ENCODE data around the gene SKA2.

GRCh38 chr17:59107306-59107670 is 47.7 kb downstream of the SKA2 start:
- no peak for TF ChIP-seq POLR2A (IDR thresholded peaks at IDR 0.05; ENCODE audit: control extremely low read depth in 1 of 2, low read depth in 2 of 2, low read length in 2 of 2)
- TF ChIP-seq CTCF (IDR thresholded peaks at IDR 0.05; ENCODE audit: control extremely low read depth in 1 of 3, insufficient read depth in 1 of 3, low read depth in 1 of 3, low read length in 3 of 3) = no peak
- TF ChIP-seq TAF7 (optimal IDR thresholded peaks at IDR 0.05; ENCODE audit: borderline replicate concordance, low read depth, low read length) = no peak
